Suprapubic skin (tissue), 4 donors: ENCODE data around the gene XG.

Experiments used
- EP300 ChIP-seq: sonication (generic); formaldehyde crosslinking; IDR thresholded peaks from one replicate; pipeline ENCODE4 v1.6.1; 2017; ENCODE audit warnings: antibody characterized with exemption
- POLR2A ChIP-seq, 2 donors: fragments of 450-650 bp; IDR thresholded peaks; one replicate each; pipeline ENCODE4 v1.6.1; 2017; ENCODE audit warnings: antibody characterized with exemption in 2 of 2, mild to moderate bottlenecking in 2 of 2, moderate library complexity in 2 of 2
- POLR2AphosphoS5 ChIP-seq, 3 donors: sonication (generic); formaldehyde crosslinking; IDR thresholded peaks; one replicate each; pipeline ENCODE4 v1.6.1; 2017; ENCODE audit warnings: antibody characterized with exemption in 3 of 3
- TF ChIP-seq, protein P1 (sequence below), 2 donors: fragments of 200-600 bp in 1 of 2; fragments of 450-650 bp in 1 of 2; sonication (generic) in 1 of 2; IDR thresholded peaks; one replicate each; pipeline ENCODE4 v1.5.1; 2016 to 2019; ENCODE audit warnings: antibody characterized with exemption in 2 of 2, mild to moderate bottlenecking in 1 of 2, moderate library complexity in 1 of 2

GRCh38 chrX:2785538-2785937 lies 33.7 kb downstream of the XG start:
- TF ChIP-seq, protein P1, sequence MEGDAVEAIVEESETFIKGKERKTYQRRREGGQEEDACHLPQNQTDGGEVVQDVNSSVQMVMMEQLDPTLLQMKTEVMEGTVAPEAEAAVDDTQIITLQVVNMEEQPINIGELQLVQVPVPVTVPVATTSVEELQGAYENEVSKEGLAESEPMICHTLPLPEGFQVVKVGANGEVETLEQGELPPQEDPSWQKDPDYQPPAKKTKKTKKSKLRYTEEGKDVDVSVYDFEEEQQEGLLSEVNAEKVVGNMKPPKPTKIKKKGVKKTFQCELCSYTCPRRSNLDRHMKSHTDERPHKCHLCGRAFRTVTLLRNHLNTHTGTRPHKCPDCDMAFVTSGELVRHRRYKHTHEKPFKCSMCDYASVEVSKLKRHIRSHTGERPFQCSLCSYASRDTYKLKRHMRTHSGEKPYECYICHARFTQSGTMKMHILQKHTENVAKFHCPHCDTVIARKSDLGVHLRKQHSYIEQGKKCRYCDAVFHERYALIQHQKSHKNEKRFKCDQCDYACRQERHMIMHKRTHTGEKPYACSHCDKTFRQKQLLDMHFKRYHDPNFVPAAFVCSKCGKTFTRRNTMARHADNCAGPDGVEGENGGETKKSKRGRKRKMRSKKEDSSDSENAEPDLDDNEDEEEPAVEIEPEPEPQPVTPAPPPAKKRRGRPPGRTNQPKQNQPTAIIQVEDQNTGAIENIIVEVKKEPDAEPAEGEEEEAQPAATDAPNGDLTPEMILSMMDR (IDR thresholded peaks at IDR 0.05): no peak
- TF ChIP-seq POLR2A (IDR thresholded peaks at IDR 0.05) (no peak), POLR2AphosphoS5 (IDR thresholded peaks at IDR 0.05) (no peak), EP300 (no peak)
